ENCODE results near the gene ERRFI1.

The ERRFI1 gene

GRCh38 chr1:8011016-8011415, 15.1 kb downstream of the ERRFI1 start:
- in situ Hi-C loops (cut with MboI; ENCODE audit: low sequenced_read_pairs, unreplicated experiment), result no loop called here
- DNase-seq (ENCODE audit: low spot score), result no peak
- TF ChIP-seq CTCF (IDR thresholded peaks at IDR 0.05; ENCODE audit: borderline replicate concordance, control extremely low read depth, extremely low read depth, insufficient read depth, missing control alignments), result no peak

GRCh38 chr1:8010080-8010664, 15.9 kb downstream of the ERRFI1 start:
- TF ChIP-seq CTCF (IDR thresholded peaks at IDR 0.05; ENCODE audit: borderline replicate concordance, control extremely low read depth, extremely low read depth, insufficient read depth, missing control alignments), result no peak
- in situ Hi-C loops (cut with MboI; ENCODE audit: low sequenced_read_pairs, unreplicated experiment), result no loop called here
- DNase-seq (ENCODE audit: low spot score), result no peak

GRCh38 chr1:8009043-8010002, 16.8 kb downstream of the ERRFI1 start:
- no peak for TF ChIP-seq CTCF (IDR thresholded peaks at IDR 0.05; ENCODE audit: borderline replicate concordance, control extremely low read depth, extremely low read depth, insufficient read depth, missing control alignments)
- no peak for DNase-seq (ENCODE audit: low spot score)
- in situ Hi-C loops (cut with MboI; ENCODE audit: low sequenced_read_pairs, unreplicated experiment), result no loop called here

GRCh38 chr1:8006037-8006963, 19.8 kb downstream of the ERRFI1 start:
- no peak for DNase-seq (ENCODE audit: low spot score)
- TF ChIP-seq CTCF (IDR thresholded peaks at IDR 0.05; ENCODE audit: borderline replicate concordance, control extremely low read depth, extremely low read depth, insufficient read depth, missing control alignments), result no peak
- in situ Hi-C loops (cut with MboI; ENCODE audit: low sequenced_read_pairs, unreplicated experiment), result no loop called here

- TF ChIP-seq CTCF (IDR thresholded peaks at IDR 0.05; ENCODE audit: borderline replicate concordance, control extremely low read depth, extremely low read depth, insufficient read depth, missing control alignments), result no peak
- DNase-seq (ENCODE audit: low spot score), result no peak
- in situ Hi-C loops (cut with MboI; ENCODE audit: low sequenced_read_pairs, unreplicated experiment), result no loop called here
Observed at GRCh38 chr1:8004803-8005573, 21.1 kb downstream of the ERRFI1 start.
